HEK293T (cell line): ENCODE results near the gene FBXO34.

Experiments used
- ARNT ChIP-seq: fragments of 450-650 bp; IDR thresholded peaks from 2 replicates; pipeline ENCODE4 v1.6.1; 2017; ENCODE audit warnings: mild to moderate bottlenecking
- ELF4 ChIP-seq: fragments of 450-650 bp; IDR thresholded peaks from 2 replicates; pipeline ENCODE4 v1.6.1; 2017; ENCODE audit warnings: antibody characterized with exemption
- FOXA1 ChIP-seq: fragments of 450-650 bp; IDR thresholded peaks from 2 replicates; pipeline ENCODE4 v1.6.1; 2016; ENCODE audit warnings: mild to moderate bottlenecking
- FOXK2 ChIP-seq: fragments of 450-650 bp; IDR thresholded peaks from 2 replicates; pipeline ENCODE4 v1.6.1; 2016; ENCODE audit warnings: mild to moderate bottlenecking
- FOXM1 ChIP-seq: fragments of 450-650 bp; IDR thresholded peaks from 2 replicates; pipeline ENCODE4 v1.6.1; 2017; ENCODE audit warnings: mild to moderate bottlenecking, borderline replicate concordance
- LEF1 ChIP-seq: fragments of 450-650 bp; IDR thresholded peaks from 2 replicates; pipeline ENCODE4 v1.6.1; 2017; ENCODE audit warnings: mild to moderate bottlenecking, borderline replicate concordance
- SP1 ChIP-seq: fragments of 450-650 bp; IDR thresholded peaks from 2 replicates; pipeline ENCODE4 v1.6.1; 2017
- TARDBP ChIP-seq: fragments of 450-650 bp; IDR thresholded peaks from 2 replicates; pipeline ENCODE4 v1.6.1; 2016

GRCh38 chr14:55336691-55337090 lies 65.5 kb downstream of the FBXO34 start:
- TF ChIP-seq TARDBP (no peak), SP1 (no peak), ELF4 (no peak), LEF1 (no peak), FOXK2 (no peak), FOXM1 (no peak), ARNT (no peak), FOXA1 (no peak)
